Activated T-helper 1 cell treated with anti-CD3 and anti-CD28 coated beads, Interleukin-12 subunit alpha, Interleukin-12 subunit beta, Interleukin-2, Interleukin-4 antibody, amounts not matched to agents 30 ng/mL and 10 ng/mL and 1 ng/mL, durations not matched to agents 14 hours and 24 hours and 36 hours (primary cell): ENCODE data around the gene PDSS2. TPM values are rescaled to one million over a fixed set of nuclear protein-coding genes. Genes with fewer than 3 reads are reported as not detected.
"Not testable (repeated sequence)": the region's sequence is repeated elsewhere in the genome, so short reads cannot be mapped to it uniquely, and the experiment has no call there.

Experiments used
- DNase-seq: peaks from one replicate; pipeline ENCODE4 v3.0.0; 2021; ENCODE audit warnings: low spot score
- H3K27ac Mint-ChIP-seq: one replicate; pipeline ENCODE4 v1.8.0; 2021; ENCODE audit warnings: mild to moderate bottlenecking, mixed read lengths
- H3K27me3 Mint-ChIP-seq: one replicate; pipeline ENCODE4 v1.8.0; 2022; ENCODE audit warnings: mild to moderate bottlenecking, moderate library complexity, mixed read lengths; ENCODE audit not compliant: insufficient read depth
- H3K36me3 Mint-ChIP-seq: one replicate; pipeline ENCODE4 v1.8.0; 2021; ENCODE audit warnings: low read depth, mixed read lengths
- H3K4me1 Mint-ChIP-seq: one replicate; pipeline ENCODE4 v1.8.0; 2021; ENCODE audit warnings: low read depth, mixed read lengths
- H3K4me3 Mint-ChIP-seq: one replicate; pipeline ENCODE4 v1.8.0; 2021; ENCODE audit warnings: mild to moderate bottlenecking, moderate library complexity, mixed read lengths
- H3K9me3 Mint-ChIP-seq: one replicate; pipeline ENCODE4 v1.8.0; 2021; ENCODE audit warnings: mixed read lengths
- intact Hi-C: fragments of 100-400 bp; cut with micrococcal nuclease; formaldehyde crosslinking; loops from one replicate; pipeline ENCODE4 v1.15.1; 2024
- total RNA-seq: library from RNA; stranded (reverse); gene quantifications from 2 replicates; pipeline ENCODE4 v1.2.3, GENCODE V29; 2022

The PDSS2 gene
- total RNA-seq, 1 donor from 2014 or later: 11.8 TPM

GRCh38 chr6:107315114-107315513 is 144.2 kb downstream of the PDSS2 start:
- intact Hi-C loops: loop anchor here (5.0 to 10.0 kb wide), 3 partner anchors 170 to 737 kb away; no protein-coding TSS in a partner anchor

GRCh38 chr6:107314531-107314939 is 144.8 kb downstream of the PDSS2 start:
- Mint-ChIP-seq H3K36me3 (no peaks in the 10 kb centered on the region), H3K4me3 (no peak overlapping the region), H3K9me3 (no peaks in the 10 kb centered on the region), H3K27ac (no peak overlapping the region), H3K27me3 (no peaks in the 10 kb centered on the region), H3K4me1 (no peaks in the 10 kb centered on the region)
- DNase-seq: no peak
- intact Hi-C loops: loop anchor here (10.0 kb wide), 2 partner anchors 170 to 340 kb away; no protein-coding TSS in a partner anchor

More at GRCh38 chr6:107315114-107315513, 144.2 kb downstream of the PDSS2 start:
- no peaks in the 10 kb centered on the region for H3K9me3 Mint-ChIP-seq
- no peak overlapping the region for H3K4me3 Mint-ChIP-seq
- H3K4me1 Mint-ChIP-seq: no peaks in the 10 kb centered on the region
- no peaks in the 10 kb centered on the region for H3K27me3 Mint-ChIP-seq
- H3K36me3 Mint-ChIP-seq: no peaks in the 10 kb centered on the region
- no peak overlapping the region for H3K27ac Mint-ChIP-seq
- no peak for DNase-seq

- no peaks in the 10 kb centered on the region for H3K4me1 Mint-ChIP-seq
- H3K27ac Mint-ChIP-seq: no peak overlapping the region
- H3K4me3 Mint-ChIP-seq: no peak overlapping the region
- intact Hi-C loops: loop anchor here (10.0 kb wide), 2 partner anchors 171 to 341 kb away; no protein-coding TSS in a partner anchor
- no peaks in the 10 kb centered on the region for H3K27me3 Mint-ChIP-seq
- H3K36me3 Mint-ChIP-seq: no peaks in the 10 kb centered on the region
- no peaks in the 10 kb centered on the region for H3K9me3 Mint-ChIP-seq
- DNase-seq: no peak
Measured at GRCh38 chr6:107313776-107314175, 145.6 kb downstream of the PDSS2 start.

DNA sequence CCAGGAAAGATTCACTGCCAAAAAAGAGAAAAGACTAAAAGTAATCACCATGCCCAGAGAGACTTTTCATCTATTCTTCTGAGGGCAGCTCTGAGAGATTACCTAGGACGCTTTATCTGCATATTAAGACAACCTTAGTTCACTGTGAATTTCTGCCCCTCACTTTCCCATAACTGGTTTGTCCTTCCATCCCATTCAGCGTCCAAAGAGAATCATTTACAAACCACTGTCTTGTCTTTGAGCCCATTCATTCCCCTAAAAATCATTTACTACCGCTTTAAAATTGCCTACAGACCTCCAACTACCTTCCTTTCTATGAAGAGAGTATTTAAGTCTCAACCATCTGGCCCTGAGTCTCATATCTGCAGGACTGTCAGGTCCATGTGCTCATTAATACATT is 149.0 kb downstream of the PDSS2 start:
- H3K27ac Mint-ChIP-seq: no peak overlapping the region
- intact Hi-C loops: loop anchor here (10.0 kb wide), 2 partner anchors 174 to 344 kb away; no protein-coding TSS in a partner anchor
- H3K27me3 Mint-ChIP-seq: no peaks in the 10 kb centered on the region
- H3K9me3 Mint-ChIP-seq: no peaks in the 10 kb centered on the region
- no peak overlapping the region for H3K4me3 Mint-ChIP-seq
- H3K4me1 Mint-ChIP-seq: peaks cover 5% of the 10 kb centered on the region
- no peak for DNase-seq
- H3K36me3 Mint-ChIP-seq: no peaks in the 10 kb centered on the region

- no peaks in the 10 kb centered on the region for H3K27me3 Mint-ChIP-seq
- no peaks in the 10 kb centered on the region for H3K9me3 Mint-ChIP-seq
- no peak overlapping the region for H3K27ac Mint-ChIP-seq
- peaks cover 5% of the 10 kb centered on the region for H3K4me1 Mint-ChIP-seq
- H3K4me3 Mint-ChIP-seq: no peak overlapping the region
- H3K36me3 Mint-ChIP-seq: no peaks in the 10 kb centered on the region
- no peak for DNase-seq
- intact Hi-C loops: no loop called here
Measured at GRCh38 chr6:107308677-107309076, 150.7 kb downstream of the PDSS2 start.

GRCh38 chr6:107305994-107306393 is 153.4 kb downstream of the PDSS2 start:
- H3K36me3 Mint-ChIP-seq, DNase-seq, H3K27ac Mint-ChIP-seq, H3K27me3 Mint-ChIP-seq, H3K4me3 Mint-ChIP-seq, intact Hi-C loops, H3K4me1 Mint-ChIP-seq, H3K9me3 Mint-ChIP-seq: not testable (repeated sequence)

DNA sequence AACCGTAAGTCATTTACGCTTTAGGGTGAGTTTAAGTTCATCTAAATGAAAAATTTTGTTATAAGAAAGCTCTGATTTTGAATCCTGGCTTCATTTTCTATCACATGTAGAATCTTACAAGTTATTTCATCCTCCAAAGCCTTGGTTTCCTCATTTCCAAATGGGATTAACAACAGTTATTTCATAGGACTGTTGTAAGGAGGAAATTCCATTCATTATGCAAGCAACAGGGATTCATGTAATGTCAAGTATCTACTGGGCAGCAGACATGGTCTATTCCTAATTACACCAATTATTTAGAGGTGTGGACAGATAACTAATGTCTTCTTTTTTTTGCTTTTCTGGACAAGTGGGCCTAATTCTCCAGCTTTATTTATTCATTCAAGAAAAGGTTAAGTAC is 154.0 kb downstream of the PDSS2 start:
- H3K4me1 Mint-ChIP-seq: peaks cover 5% of the 10 kb centered on the region
- DNase-seq: no peak
- H3K4me3 Mint-ChIP-seq: no peak overlapping the region
- H3K27ac Mint-ChIP-seq: no peak overlapping the region
- no peaks in the 10 kb centered on the region for H3K27me3 Mint-ChIP-seq
- intact Hi-C loops: no loop called here
- H3K36me3 Mint-ChIP-seq: no peaks in the 10 kb centered on the region
- H3K9me3 Mint-ChIP-seq: no peaks in the 10 kb centered on the region

DNA sequence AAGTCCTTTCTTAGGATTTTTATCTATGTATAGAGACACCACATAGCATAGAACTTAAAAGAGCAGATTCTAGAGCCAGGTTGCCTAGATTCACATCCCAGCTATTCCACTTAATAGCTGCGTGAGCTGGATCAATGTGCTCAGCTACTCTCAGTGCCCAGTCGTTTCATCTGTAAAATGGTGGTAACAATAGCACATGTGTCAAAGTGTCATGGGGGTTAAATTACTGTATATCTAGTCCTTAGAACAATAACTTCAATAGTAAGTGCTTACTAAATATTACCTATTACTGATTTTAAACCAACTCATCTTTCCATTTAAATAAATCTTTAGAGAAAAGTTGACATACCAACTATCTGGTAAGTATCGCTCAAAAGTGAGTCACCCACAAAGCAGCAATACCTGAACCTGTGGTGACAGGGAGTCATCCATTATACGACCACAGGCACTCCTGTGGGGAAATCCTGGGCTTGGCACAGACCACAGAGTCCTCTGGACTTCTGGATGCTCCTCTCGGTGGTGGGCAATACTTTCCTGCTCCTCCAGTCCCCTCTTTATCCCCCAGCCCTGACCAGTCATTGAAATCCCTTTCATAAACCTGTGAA is 154.8 kb downstream of the PDSS2 start:
- Mint-ChIP-seq H3K27me3 (no peaks in the 10 kb centered on the region), H3K4me3 (no peak overlapping the region), H3K4me1 (peaks cover 5% of the 10 kb centered on the region), H3K9me3 (no peaks in the 10 kb centered on the region), H3K36me3 (no peaks in the 10 kb centered on the region), H3K27ac (no peak overlapping the region)
- intact Hi-C loops: no loop called here
- no peak for DNase-seq

- Mint-ChIP-seq H3K4me3 (no peak overlapping the region), H3K27me3 (no peaks in the 10 kb centered on the region), H3K4me1 (no peaks in the 10 kb centered on the region), H3K36me3 (no peaks in the 10 kb centered on the region), H3K27ac (no peak overlapping the region), H3K9me3 (no peaks in the 10 kb centered on the region)
- DNase-seq: no peak
- intact Hi-C loops: no loop called here
Measured at GRCh38 chr6:107293350-107293749, 166.0 kb downstream of the PDSS2 start.

- Mint-ChIP-seq H3K4me3 (no peak overlapping the region), H3K27ac (no peak overlapping the region), H3K27me3 (no peaks in the 10 kb centered on the region), H3K4me1 (no peaks in the 10 kb centered on the region), H3K36me3 (no peaks in the 10 kb centered on the region), H3K9me3 (no peaks in the 10 kb centered on the region)
- intact Hi-C loops: no loop called here
- no peak for DNase-seq
Measured at GRCh38 chr6:107292715-107293271, 166.6 kb downstream of the PDSS2 start.

DNA sequence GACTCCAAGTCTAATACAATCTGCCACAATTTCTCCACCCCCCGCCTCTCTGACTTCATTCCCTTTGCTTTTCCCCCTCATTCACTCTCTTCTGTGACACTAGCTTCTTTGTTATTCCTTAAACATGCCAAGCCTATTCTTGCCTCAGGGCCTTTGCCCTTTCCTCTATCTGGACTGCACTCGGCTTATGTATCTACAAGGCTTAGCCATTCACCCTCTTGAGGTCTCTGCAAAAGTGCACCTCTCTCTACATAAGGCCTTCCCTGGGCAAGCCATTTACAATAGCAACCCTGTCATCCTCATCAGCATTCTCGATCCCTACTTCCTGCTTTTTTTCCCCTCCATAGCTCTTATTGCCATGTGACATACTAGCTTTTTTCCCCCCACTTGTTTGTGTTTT is 168.9 kb downstream of the PDSS2 start:
- no peaks in the 10 kb centered on the region for H3K36me3 Mint-ChIP-seq
- H3K9me3 Mint-ChIP-seq: no peaks in the 10 kb centered on the region
- H3K27me3 Mint-ChIP-seq: no peaks in the 10 kb centered on the region
- intact Hi-C loops: no loop called here
- no peak overlapping the region for H3K4me3 Mint-ChIP-seq
- H3K4me1 Mint-ChIP-seq: no peaks in the 10 kb centered on the region
- no peak overlapping the region for H3K27ac Mint-ChIP-seq
- no peak for DNase-seq

DNA sequence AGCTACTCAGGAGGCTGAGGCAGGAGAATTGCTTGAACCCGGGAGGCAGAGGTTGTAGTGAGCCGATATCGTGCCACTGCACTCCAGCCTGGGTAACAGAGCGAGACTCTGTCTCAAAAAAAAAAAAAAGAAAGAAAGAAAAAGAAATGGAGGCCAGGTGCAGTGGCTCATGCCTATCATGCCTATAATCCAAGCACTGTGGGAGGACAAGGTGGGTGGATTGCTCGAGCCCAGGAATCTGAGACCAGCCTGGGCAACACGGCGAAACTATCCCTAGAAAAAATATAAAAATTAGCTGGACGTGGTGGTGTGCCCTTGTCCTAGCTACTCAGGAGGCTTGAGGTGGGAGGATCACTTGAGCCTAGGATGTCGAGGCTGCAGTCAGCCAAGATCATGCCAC is 170.1 kb downstream of the PDSS2 start:
- H3K27ac Mint-ChIP-seq, H3K36me3 Mint-ChIP-seq, H3K27me3 Mint-ChIP-seq, DNase-seq, intact Hi-C loops, H3K9me3 Mint-ChIP-seq, H3K4me3 Mint-ChIP-seq, H3K4me1 Mint-ChIP-seq: not testable (repeated sequence)

- intact Hi-C loops, DNase-seq, H3K27ac Mint-ChIP-seq, H3K27me3 Mint-ChIP-seq, H3K4me3 Mint-ChIP-seq, H3K4me1 Mint-ChIP-seq, H3K9me3 Mint-ChIP-seq, H3K36me3 Mint-ChIP-seq: not testable (repeated sequence)
Measured at GRCh38 chr6:107285683-107286082, 173.7 kb downstream of the PDSS2 start.
